GM13977 (cell line): ENCODE measurements around the gene NSMCE3.
A peak's percentile ranks its signal among the peaks of the same experiment; 100 is the strongest.

Source experiments
- DNase-seq: peaks from one replicate; pipeline ENCODE4 v3.0.0; 2012; ENCODE audit warnings: low spot score
- CTCF ChIP-seq: IDR thresholded peaks from 2 replicates; pipeline ENCODE4 v1.5.1; 2012; ENCODE audit warnings: mild to moderate bottlenecking, control low read depth; ENCODE audit not compliant: insufficient read depth; ENCODE audit errors: extremely low read depth, missing control alignments
- in situ Hi-C: fragments of 300-500 bp; cut with MboI; formaldehyde crosslinking; loops from one replicate; pipeline ENCODE4 v1.12.0; 2022; ENCODE audit warnings: low sequenced_read_pairs, low pct_unique_long_range_greater_than_20kb, mixed read lengths, inconsistent platforms; ENCODE audit not compliant: unreplicated experiment

NSMCE3 gene

GRCh38 chr15:29274946-29275345 is 5.3 kb upstream of the NSMCE3 start:
- in situ Hi-C loops = no loop called here
- no peak for DNase-seq
- TF ChIP-seq CTCF = no peak

- DNase-seq = no peak
- no peak for TF ChIP-seq CTCF
- in situ Hi-C loops = no loop called here
Measured at GRCh38 chr15:29272219-29272618, 2.6 kb upstream of the NSMCE3 start.

- DNase-seq = no peak
- in situ Hi-C loops = no loop called here
- TF ChIP-seq CTCF = no peak
Measured at GRCh38 chr15:29270976-29271375, 1.4 kb upstream of the NSMCE3 start.

GRCh38 chr15:29270169-29270955 is 740 bp upstream of the NSMCE3 start:
- in situ Hi-C loops = no loop called here
- peak; percentile 21 for DNase-seq

GRCh38 chr15:29268706-29269484 is 727 bp downstream of the NSMCE3 start:
- in situ Hi-C loops = no loop called here
- peak; percentile 17 for DNase-seq
- TF ChIP-seq CTCF = no peak

More at GRCh38 chr15:29270169-29270955, 740 bp upstream of the NSMCE3 start:
- no peak for TF ChIP-seq CTCF

- no peak for DNase-seq
- in situ Hi-C loops = no loop called here
- no peak for TF ChIP-seq CTCF
Measured at GRCh38 chr15:29266052-29266582, 3.5 kb downstream of the NSMCE3 start.
